Uterus (tissue), 2 donors: ENCODE data around the gene ACTN1.

Experiments
- CTCF ChIP-seq, 4 experiments: fragments of 200-600 bp in 2 of 4; fragments of 450-650 bp in 2 of 4; sonication (generic) in 2 of 4; IDR thresholded peaks; one replicate each; pipeline ENCODE4 v1.5.1; 2016 to 2019; ENCODE audit warnings: antibody characterized with exemption in 4 of 4, mild to moderate bottlenecking in 2 of 4, moderate library complexity in 1 of 4
- POLR2A ChIP-seq, 2 donors: fragments of 450-650 bp; IDR thresholded peaks; one replicate each; pipeline ENCODE4 v1.6.1; 2016; ENCODE audit warnings: antibody characterized with exemption in 2 of 2, mild to moderate bottlenecking in 1 of 2, moderate library complexity in 1 of 2

- TF ChIP-seq POLR2A (IDR thresholded peaks at IDR 0.05) (no peak), CTCF (IDR thresholded peaks at IDR 0.05) (no peak)
These were observed 19.0 kb upstream of the ACTN1 start for GRCh38 chr14:68998062-68998461.
